HAP-1 (cell line): ENCODE results near the gene TIMM21.

Experiments
- DNase-seq, 2 experiments: peaks; one replicate each; pipeline ENCODE4 v3.0.0-alpha.2; 2016 to 2020; ENCODE audit warnings: low spot score in 2 of 2
- H3K27me3 ChIP-seq: fragments of 250-450 bp; sonication (Bioruptor Pico); 2 replicates; pipeline ENCODE4 v1.5.1; 2020; ENCODE audit warnings: low read depth, mild to moderate bottlenecking, moderate library complexity
- H3K36me3 ChIP-seq: fragments of 250-450 bp; sonication (Bioruptor Pico); replicated peaks from 2 replicates; pipeline ENCODE4 v1.5.1; 2020; ENCODE audit warnings: mild to moderate bottlenecking
- H3K4me1 ChIP-seq: fragments of 250-450 bp; sonication (Bioruptor Pico); 2 replicates; pipeline ENCODE4 v1.5.1; 2020; ENCODE audit warnings: mild to moderate bottlenecking
- H3K4me3 ChIP-seq: fragments of 250-450 bp; sonication (Bioruptor Pico); 2 replicates; pipeline ENCODE4 v1.5.1; 2020; ENCODE audit warnings: mild to moderate bottlenecking, moderate library complexity
- H3K9me3 ChIP-seq: fragments of 250-450 bp; sonication (Bioruptor Pico); 2 replicates; pipeline ENCODE4 v1.5.1; 2020; ENCODE audit warnings: mild to moderate bottlenecking, moderate library complexity
- in situ Hi-C: fragments of 300-500 bp; cut with MboI; formaldehyde crosslinking; loops from 3 replicates; pipeline ENCODE4 v1.14.3; 2020; ENCODE audit warnings: low sequenced_read_pairs, inconsistent platforms, mixed read lengths

The TIMM21 gene

DNA sequence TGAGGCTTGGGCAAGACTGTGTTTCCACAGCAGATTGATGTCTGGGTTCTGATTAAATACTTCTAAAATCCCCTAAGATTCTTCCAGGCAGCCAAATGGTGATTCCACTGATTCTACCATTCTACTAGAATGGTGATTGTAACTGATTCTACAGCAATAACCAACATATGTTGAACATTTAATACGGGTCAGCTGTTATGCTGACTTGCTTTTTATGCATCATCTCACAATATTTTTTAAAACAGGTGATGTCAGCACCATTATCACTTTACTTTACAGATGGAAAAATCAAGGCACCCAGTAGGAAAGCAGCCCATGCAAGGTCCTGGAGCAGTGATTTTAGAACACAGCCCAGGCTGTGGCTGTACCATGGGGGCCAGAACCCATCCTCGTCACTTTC is 37.5 kb downstream of the TIMM21 start:
- Histone ChIP-seq H3K36me3 (no peaks in the 10 kb centered on the region), H3K27me3 (no peaks in the 10 kb centered on the region), H3K4me3 (no peak overlapping the region), H3K9me3 (no peaks in the 10 kb centered on the region), H3K4me1 (no peaks in the 10 kb centered on the region)
- in situ Hi-C loops = loop anchor here (25.0 kb wide), 1 partner anchor 301 kb away; the partner anchor contains the start of gene CNDP2
- DNase-seq = no peak

DNA sequence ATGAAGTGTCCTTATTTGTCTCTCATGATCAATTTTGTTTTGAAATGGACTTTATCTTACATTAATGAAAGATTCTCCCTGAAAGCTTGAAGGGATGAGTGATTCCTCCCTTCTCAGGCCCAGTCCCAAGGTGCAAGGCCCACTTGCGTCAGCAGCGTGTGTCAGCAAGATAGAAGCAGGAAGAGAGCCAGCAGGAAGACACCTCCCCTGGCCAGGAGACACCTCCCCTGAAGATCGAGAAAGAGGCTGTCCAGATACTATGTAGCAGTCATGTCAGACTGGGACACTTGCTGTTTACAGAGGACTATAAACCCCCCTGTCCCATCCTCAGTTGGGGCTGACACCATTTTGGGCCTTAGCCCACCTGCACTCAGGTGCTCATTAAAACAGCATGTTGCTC is 38.3 kb downstream of the TIMM21 start:
- Histone ChIP-seq H3K4me1 (no peaks in the 10 kb centered on the region), H3K36me3 (no peaks in the 10 kb centered on the region), H3K27me3 (no peaks in the 10 kb centered on the region), H3K4me3 (no peak overlapping the region), H3K9me3 (no peaks in the 10 kb centered on the region)
- in situ Hi-C loops = loop anchor here (25.0 kb wide), 1 partner anchor 301 kb away; the partner anchor contains the start of gene CNDP2
- DNase-seq = no peak

DNA sequence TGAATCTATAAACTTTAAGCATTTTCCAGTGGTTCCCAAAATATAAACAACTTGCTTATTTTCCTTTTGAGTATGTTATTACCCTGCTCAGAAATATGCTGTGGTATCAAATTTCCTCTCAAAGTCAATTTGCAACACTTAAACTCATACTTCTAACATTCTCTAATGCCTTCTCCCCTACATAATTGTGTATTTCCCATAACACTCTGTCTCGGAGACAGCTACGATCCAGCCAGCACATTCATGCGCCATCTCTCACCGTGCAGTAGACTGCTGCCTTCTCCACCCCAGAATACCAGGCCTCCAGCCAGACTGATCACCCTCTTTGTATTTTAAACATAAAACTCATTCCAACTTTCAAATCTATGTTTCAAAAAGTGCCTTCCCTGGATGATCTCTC is 41.8 kb downstream of the TIMM21 start:
- no peak for DNase-seq
- H3K9me3 ChIP-seq = no peaks in the 10 kb centered on the region
- no peak overlapping the region for H3K4me3 ChIP-seq
- no peaks in the 10 kb centered on the region for H3K36me3 ChIP-seq
- in situ Hi-C loops = loop anchor here (25.0 kb wide), 1 partner anchor 297 kb away; the partner anchor contains the start of gene CNDP2
- H3K4me1 ChIP-seq = no peaks in the 10 kb centered on the region
- H3K27me3 ChIP-seq = no peaks in the 10 kb centered on the region

DNA sequence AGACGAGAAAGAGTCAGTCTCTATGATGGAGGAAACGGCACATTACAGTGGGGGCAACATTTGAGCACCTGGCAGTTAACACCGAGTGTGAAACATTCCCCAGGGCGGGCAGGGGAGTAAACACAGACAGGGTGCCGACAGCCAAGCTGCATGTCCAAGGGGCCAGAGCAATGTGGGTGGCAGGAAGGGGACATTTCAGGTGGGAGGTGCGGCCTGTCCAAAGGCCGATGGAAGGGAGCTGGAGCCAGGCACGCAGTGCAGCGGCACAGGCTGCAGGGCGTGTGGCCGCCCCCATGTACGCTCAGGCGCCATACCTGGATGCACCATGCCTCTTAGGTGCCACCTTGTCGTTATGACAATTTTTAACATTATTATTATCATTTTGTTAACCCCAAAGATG is 43.3 kb downstream of the TIMM21 start:
- in situ Hi-C loops = loop anchor here (25.0 kb wide), 1 partner anchor 296 kb away; the partner anchor contains the start of gene CNDP2
- peaks cover 3% of the 10 kb centered on the region for H3K4me1 ChIP-seq
- no peaks in the 10 kb centered on the region for H3K36me3 ChIP-seq

DNA sequence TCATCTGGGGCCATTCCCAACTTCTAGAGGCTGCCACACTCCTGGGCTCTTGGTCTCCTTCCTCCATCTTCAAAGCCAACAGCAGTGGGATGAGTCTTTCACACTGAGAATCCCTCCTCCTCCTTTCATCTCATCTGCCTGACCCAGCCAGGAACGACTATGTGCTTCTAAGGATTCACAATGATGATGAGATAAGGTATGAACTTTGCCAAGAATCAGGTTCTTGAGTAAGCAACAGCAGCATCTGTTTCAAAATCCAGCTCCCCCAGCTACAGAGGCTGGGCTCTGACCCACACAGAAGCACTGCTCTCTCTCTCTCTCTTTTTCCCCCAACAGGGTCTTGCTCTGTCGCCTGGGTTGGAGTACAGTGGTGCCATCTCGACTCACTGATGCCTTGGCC is 46.4 kb downstream of the TIMM21 start:
- no peak for DNase-seq
- H3K4me3 ChIP-seq = no peak overlapping the region
- in situ Hi-C loops = loop anchor here (5.0 to 25.0 kb wide), 2 partner anchors 293 to 358 kb away; partner anchors contain the start of gene CNDP2
- no peaks in the 10 kb centered on the region for H3K36me3 ChIP-seq
- H3K4me1 ChIP-seq = peaks cover 3% of the 10 kb centered on the region
- H3K9me3 ChIP-seq = no peaks in the 10 kb centered on the region
- no peaks in the 10 kb centered on the region for H3K27me3 ChIP-seq

More for the DNA sequence above, 43.3 kb downstream of the TIMM21 start:
- Histone ChIP-seq H3K27me3 (no peaks in the 10 kb centered on the region), H3K4me3 (no peak overlapping the region), H3K9me3 (no peaks in the 10 kb centered on the region)
- no peak for DNase-seq

DNA sequence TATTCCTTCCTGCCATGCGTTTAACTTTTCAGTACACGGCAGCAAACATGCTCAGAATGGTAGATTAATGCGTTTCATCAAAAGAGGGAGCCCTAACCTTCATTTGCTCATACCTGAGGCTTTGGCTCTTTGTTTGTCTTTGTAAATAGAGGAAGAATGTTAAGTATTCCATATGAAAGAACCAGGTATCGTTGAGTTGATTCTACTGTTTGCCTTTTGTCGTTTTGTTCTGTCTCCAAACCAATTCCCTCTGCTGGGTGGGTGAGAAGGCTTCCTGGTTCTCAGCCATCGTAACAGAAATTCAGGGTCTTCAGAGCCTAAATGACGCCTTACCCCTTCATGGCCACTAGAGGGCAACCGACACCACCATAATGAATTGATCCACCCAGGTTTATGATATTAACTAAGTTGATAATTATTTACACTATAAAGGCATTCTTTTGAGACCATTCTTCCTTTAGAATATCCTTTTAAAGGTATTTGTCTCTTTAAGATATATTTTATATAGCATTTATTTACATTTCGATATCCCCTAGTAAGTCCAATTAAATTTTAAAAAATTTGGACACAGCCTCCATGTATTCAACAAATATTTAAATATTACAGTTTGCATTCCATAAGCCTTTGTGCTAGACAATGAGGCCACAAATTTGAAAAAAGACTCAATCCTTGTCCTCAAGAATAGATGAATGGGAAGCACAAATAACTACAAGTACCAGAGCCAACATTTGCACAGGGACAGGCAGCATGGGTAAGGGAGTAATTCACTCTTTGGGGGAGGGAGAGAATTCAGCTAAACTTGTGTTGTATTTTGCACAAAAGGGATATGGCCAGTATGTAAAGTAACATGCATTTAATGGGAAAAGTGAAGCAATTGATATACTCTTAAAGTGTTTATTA is 48.1 kb downstream of the TIMM21 start:
- H3K27me3 ChIP-seq = no peaks in the 10 kb centered on the region
- H3K4me1 ChIP-seq = peaks cover 3% of the 10 kb centered on the region
- DNase-seq = peak; percentile 36 to 72
- in situ Hi-C loops = loop anchor here (5.0 to 25.0 kb wide), 2 partner anchors 291 to 356 kb away; partner anchors contain the start of gene CNDP2
- H3K4me3 ChIP-seq = no peak overlapping the region
- H3K36me3 ChIP-seq = no peaks in the 10 kb centered on the region
- H3K9me3 ChIP-seq = no peaks in the 10 kb centered on the region

DNA sequence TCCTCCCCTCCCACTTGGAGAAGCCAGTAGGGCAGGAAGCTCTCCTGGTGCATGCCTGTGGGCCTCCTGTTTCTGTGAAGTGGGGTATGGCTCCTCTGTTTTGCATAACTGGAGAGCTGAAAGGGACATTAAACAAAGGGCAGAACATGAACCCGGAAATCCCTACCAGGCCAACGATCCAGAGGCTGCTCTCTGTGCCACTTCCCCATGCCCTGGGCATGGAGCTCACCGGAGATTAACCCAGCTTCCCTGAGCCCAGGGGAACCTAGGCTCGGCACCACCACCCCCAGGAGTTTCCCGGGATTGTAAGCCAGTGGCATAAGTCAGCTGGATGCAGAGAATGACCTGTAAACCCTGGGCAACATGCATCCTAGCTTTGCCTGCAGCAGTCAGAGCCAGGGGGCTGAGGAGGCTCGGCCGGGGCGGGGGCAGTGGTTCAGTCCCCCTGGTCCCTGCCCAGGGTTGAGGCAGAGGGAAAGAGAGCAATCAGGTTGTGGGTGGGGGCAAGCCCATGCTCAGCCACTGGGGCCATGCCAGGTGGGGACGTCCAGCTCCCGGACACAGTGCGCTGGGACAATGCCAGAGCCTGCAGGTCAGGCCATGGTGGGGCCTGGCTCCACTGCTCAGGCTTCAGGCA is 49.5 kb downstream of the TIMM21 start:
- no peaks in the 10 kb centered on the region for H3K27me3 ChIP-seq
- no peak for DNase-seq
- H3K9me3 ChIP-seq = no peaks in the 10 kb centered on the region
- no peaks in the 10 kb centered on the region for H3K36me3 ChIP-seq
- no peak overlapping the region for H3K4me3 ChIP-seq
- H3K4me1 ChIP-seq = peaks cover 3% of the 10 kb centered on the region
- in situ Hi-C loops = loop anchor here (5.0 to 25.0 kb wide), 2 partner anchors 289 to 354 kb away; partner anchors contain the start of gene CNDP2

DNA sequence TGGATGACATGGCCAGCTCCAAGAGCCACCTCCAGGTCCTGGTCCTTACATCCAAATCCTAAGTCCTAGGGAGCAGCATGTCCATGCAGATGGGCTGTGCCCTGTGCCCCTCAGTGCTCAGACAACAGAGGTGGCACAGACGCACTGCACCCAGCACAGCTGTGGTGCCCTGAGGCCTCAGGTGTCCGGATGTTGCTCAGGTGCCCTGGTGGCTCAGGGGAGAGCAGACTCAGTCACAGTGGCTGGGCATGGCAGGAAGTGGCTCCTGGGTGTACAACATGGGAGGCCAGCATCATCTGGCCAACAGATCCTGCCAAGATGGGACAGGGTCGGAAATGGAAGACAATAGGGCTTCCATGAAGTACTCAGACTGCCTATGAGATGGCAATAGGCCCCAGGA is 50.1 kb downstream of the TIMM21 start:
- H3K36me3 ChIP-seq = no peaks in the 10 kb centered on the region
- H3K4me3 ChIP-seq = no peak overlapping the region
- in situ Hi-C loops = loop anchor here (5.0 to 25.0 kb wide), 2 partner anchors 289 to 354 kb away; partner anchors contain the start of gene CNDP2
- H3K4me1 ChIP-seq = peaks cover 3% of the 10 kb centered on the region
- H3K27me3 ChIP-seq = no peaks in the 10 kb centered on the region
- no peaks in the 10 kb centered on the region for H3K9me3 ChIP-seq
- DNase-seq = no peak

DNA sequence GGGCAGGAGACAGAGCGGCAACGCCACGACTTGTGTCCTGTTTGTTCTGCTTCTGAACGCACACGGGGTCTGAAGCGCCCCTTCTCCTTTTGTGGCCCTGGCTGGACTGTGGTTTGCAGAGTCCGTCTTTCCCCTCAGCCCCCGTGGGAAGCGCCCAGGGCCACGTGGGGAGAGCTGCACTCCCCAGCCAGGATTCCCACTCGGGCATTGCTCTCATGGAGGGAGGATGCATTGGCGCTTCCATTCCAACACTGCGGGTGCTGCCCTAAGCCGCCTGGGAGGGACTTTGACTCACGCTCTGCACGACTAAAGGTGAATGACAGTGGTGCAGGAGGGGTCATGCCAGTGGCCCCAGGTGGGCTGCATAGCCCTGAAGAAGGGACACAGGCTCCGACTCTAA is 52.5 kb downstream of the TIMM21 start:
- H3K4me3 ChIP-seq = no peak overlapping the region
- in situ Hi-C loops = no loop called here
- H3K36me3 ChIP-seq = no peaks in the 10 kb centered on the region
- no peaks in the 10 kb centered on the region for H3K27me3 ChIP-seq
- H3K4me1 ChIP-seq = peaks cover 3% of the 10 kb centered on the region
- no peak for DNase-seq
- H3K9me3 ChIP-seq = no peaks in the 10 kb centered on the region

DNA sequence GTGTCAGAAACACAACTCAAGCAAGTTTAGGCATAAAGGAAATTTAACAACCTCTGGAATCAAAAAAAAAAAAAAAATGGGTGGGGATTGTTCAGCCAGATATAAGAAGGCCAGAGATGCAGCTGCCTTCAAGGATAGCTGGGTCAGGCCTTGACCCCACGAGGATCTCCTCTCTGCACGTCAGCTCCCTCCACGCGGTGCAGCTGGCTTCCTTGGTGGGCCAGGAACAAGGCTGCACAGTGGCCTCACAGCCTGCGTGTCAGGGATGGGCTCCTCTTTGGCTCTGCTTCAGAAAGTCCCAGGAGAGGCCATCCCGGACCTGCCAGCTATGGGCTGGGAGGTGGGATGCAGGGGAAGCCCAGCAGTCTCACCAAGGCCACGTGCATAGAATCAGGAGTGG is 55.5 kb downstream of the TIMM21 start:
- no peaks in the 10 kb centered on the region for H3K36me3 ChIP-seq
- no peak overlapping the region for H3K4me3 ChIP-seq
- no peaks in the 10 kb centered on the region for H3K27me3 ChIP-seq
- in situ Hi-C loops = no loop called here
- no peaks in the 10 kb centered on the region for H3K9me3 ChIP-seq
- DNase-seq = no peak
- no peaks in the 10 kb centered on the region for H3K4me1 ChIP-seq

DNA sequence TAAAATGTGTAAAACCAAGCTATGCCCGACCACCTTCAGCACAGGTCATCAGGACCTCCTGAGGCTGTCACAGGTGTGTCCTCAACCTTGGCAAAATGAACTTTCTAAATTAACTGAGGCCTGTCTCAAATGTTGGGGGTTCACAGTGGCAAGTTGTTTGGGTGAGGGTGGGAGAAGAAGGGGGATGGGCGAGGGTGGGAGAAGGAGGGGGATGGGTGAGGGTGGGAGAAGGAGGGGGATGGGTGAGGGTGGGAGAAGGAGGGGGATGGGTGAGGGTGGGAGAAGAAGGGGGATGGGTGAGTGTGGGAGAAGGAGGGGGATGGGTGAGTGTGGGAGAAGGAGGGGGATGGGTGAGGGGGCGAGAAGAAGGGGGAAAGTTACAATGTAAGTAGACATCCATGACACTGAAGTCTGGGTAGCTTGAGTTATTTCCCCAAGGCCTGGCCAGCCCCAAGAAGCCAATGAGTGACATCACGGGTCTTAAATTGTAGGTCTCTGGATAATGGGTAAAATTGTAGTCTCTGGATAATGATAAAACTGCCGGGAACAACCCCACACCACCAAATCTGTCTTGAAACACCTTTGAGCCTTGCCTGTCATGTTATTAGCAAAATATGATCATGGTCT is 56.3 kb downstream of the TIMM21 start:
- no peaks in the 10 kb centered on the region for H3K36me3 ChIP-seq
- in situ Hi-C loops = no loop called here
- no peaks in the 10 kb centered on the region for H3K4me1 ChIP-seq
- no peaks in the 10 kb centered on the region for H3K9me3 ChIP-seq
- no peak overlapping the region for H3K4me3 ChIP-seq
- H3K27me3 ChIP-seq = no peaks in the 10 kb centered on the region
- DNase-seq = peak in 1 of 2 experiments; percentile 30
